Measurements from ENCODE around the gene KLHL12.

GRCh38 chr1:202915146-202915545, 11.9 kb downstream of the KLHL12 start:
- no peak for TF ChIP-seq REST (IDR thresholded peaks at IDR 0.05; ENCODE audit: insufficient read depth in 1 of 2, low read depth in 2 of 2, low read length in 2 of 2)
- TF ChIP-seq POLR2AphosphoS5 (IDR thresholded peaks at IDR 0.05; ENCODE audit: low read depth, low read length), result no peak
